Stimulated activated CD4-positive, alpha-beta T cell treated with anti-CD3 and anti-CD28 coated beads, Interleukin-12 subunit alpha, Interleukin-12 subunit beta, amount 100 ng/mL, for 48 hours (primary cell): ENCODE results near the gene SLIT3.

ENCODE experiments used
- DNase-seq, 3 donors: peaks; one replicate each; pipeline ENCODE4 v3.0.0-alpha.2; 2020; ENCODE audit warnings: low read depth in 2 of 3, low spot score in 1 of 3

Gene SLIT3

DNA sequence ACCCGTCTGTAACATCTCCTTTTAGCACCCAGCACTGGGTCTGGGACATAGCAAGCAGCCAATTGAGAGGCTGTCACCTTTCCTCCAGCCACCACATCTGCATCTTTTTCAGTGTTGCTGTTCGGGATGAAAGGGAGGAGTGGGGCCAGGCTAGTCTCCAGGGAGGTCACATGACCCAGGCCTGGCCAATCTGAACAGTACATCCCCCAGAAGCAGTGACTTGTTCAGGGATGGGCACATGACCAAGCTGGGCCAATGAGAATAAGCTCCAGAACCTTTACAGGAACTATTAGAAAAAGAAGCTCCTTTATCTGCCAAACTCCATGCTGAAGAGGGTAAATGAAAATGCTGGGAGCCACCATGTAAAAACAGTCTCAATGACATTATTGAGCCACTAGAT, 359.0 kb downstream of the SLIT3 start:
- no peak for DNase-seq

DNA sequence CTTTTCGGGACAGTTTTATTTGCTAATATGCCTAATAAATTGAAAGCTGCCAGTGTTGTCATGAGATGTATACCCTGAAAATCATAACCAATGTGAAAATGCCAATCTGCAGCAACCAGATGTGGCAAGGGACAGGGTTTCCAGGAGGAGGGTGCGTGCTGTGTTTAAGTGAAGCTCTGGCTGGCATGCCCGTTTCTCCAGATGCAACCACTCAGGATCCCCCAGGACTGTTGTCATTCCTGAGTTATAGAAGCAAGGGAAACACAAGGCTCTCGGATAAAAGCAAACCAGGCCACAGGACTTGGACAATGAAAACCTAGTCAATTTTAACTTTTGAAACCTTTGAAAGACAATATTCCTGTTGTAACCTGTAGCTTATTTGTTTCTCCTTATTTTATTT, 360.2 kb downstream of the SLIT3 start:
- no peak for DNase-seq

DNA sequence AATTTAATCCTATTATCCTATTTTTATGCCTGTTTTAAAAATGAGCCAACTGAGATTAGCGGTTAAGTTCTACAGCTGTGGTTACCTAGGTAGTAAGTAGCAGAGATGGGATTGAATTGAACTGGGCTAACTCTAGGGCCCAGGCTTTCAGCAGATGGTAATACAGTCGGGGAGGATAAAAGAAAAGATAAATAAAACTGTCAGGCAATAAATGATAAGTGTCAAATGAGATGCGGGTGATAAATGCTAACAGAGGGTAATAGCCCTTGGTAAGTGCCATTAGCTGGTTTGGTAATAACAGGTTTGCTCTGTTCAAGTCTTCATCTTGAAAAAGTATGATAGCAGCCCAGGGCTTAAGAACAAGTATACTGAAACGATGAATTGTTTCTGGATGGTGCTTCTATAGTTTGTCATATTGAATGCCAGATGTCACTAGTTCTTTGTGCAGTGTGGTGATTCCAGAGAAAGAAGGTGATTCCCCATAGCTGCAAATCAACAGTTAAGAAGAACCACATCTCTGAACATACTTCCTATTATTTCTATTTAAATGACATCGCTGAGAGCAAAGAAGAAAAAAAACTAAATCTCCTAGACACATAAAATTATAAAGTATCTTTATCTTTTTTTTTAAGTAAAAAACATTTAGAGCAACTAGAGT, 360.9 kb downstream of the SLIT3 start:
- no peak for DNase-seq

DNA sequence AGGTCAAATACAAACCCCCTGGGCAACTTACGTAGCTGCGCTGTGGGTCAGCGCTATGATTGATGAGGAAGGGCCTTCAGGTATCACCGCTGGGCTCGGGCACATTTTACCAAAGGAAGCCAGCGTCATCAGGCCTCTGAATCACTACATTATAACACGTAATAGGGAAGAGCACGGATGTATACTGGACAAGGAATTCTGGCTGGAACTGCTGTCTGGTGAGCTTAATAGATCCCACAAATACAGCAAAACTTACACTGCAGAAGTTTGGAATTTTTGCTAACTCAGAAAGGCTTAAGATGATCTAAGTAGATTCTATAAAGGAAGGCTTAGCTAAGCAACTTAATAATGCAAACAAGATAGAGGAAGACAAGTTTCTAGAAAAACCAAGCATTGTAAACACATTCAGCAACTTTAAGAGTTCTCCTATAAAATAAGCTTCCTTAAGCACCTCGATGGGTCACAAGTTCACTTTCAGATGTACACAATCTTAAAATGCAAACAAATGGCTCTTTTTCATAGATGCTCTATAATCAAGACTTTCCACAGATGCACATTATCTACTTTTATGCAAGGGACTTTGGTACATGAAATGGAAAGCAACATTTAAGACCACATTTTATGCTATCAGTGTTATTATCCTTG, 361.7 kb downstream of the SLIT3 start:
- no peak for DNase-seq

DNA sequence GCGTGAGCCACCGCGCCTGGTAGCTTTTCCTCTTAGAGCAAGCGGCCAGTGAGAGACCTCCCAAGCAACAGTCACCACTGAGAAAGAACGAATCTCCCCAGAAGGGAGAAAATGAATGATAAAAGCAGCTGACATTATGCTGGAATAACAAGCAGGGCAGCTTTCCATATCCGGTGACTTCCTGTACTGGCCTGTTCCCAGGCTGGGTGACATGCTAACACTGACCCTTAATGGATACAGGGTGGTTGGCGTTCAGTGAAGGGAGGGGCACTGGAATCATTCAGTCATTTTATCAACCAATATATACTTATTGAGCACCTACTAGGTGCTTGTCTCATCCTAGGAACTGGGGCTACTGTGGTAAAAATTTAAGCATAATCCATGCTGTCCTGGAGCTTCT, 364.4 kb downstream of the SLIT3 start:
- no peak for DNase-seq

DNA sequence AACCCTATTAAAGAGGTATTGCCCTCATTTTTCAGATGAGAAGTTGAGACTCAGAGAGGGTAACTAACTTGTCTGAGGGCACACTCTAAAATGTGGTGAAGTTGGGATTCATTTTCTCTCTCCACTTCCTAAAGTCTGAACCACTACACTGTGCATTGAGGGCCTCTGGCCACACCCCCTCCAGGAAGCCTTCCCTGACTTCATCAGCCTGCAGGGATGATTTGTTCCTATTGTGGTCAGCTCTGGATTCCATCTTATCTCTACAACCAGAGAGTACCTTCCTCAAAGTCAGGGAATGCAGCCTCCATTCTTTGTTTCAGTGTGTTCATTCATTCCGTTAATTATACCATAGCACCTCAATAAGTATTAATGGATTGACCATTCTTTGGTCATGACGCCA, 365.8 kb downstream of the SLIT3 start:
- DNase-seq, result no peak

DNA sequence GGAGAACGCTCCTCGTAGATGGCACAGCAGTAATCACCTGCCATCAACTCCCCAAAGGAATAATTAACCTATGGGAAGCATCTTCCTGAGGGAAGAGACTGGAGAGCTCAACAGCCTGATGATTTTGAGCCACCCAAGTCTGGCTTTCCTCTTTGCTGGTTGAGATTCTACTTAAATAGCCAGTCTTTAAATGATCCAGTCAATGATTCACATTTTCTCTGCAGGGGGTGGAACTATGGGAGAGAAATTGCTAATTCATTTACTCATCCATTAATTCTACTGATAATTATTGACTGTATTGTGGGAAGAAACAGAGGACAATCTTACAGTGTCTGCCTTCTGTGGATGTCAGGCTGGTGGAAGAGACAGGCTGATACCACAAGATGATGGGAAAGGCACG, 366.8 kb downstream of the SLIT3 start:
- DNase-seq, result no peak

DNA sequence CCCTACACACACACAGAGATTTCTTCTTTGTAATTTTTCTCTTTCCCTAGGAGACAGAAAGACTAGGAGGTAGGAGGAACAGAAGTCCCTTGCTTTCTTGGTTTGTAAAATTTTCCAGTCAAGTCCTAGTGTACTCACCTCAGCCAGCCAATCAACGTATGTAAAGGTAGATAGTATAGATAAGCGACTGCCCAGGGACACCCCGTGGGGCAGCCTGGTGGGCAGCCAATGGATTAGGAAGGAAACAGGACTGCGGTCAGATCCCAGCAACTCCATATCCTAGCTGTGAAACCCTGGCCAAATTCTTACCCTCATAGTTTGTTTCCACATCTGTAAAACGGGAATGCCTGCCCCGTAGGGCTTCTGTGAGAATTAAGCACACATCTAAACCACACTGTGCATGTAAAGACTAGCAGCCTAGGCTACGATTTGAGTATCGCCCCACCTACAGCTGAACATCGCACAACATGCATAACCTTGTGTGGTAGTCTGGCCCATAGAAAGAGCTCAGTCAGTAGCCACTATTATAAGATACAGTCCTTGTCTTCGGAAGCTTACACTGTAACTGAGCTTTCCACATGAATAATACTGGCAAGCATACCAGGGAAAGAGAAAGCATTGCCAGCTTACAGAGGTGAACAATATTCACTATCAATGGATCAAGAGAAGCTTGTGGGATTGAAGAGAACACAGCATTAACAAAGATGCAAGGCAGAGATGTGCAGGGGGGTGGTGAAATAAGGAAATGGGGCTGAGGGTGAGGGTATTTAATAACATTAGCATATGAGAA, 368.3 kb downstream of the SLIT3 start:
- no peak for DNase-seq

DNA sequence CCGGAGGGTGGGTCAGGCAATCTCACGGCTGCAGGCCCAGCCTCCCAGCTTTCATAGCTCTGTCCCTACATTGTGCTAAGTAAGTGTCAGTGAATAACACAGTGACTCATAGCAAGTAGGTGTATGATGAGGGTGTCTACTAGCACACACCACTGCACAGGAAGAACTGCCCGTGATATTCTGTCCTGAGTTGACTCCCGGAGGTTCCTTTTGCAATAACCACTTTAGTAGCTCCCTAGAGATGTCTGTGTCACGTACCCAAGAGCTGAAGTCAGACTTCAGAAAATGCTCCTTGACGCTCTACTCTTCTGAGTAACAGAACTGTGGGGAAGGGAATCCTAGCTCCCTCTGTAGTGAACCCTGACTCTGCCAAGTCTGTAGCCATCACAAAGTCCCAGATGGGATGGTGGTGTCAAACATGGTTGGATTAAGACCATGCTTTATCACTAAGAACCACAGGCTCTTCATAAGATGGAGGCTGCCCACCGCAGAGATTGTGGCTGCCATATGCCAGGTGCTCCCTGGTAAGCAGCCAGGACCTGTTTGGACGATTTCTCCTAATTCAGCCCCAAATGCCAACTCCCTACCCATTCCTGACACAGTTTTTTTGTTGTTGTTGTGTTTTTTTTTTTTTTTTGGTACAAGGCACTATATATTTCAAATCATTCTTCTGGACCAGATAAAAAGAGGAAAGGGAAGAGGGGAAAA, 369.1 kb downstream of the SLIT3 start:
- DNase-seq, result no peak

DNA sequence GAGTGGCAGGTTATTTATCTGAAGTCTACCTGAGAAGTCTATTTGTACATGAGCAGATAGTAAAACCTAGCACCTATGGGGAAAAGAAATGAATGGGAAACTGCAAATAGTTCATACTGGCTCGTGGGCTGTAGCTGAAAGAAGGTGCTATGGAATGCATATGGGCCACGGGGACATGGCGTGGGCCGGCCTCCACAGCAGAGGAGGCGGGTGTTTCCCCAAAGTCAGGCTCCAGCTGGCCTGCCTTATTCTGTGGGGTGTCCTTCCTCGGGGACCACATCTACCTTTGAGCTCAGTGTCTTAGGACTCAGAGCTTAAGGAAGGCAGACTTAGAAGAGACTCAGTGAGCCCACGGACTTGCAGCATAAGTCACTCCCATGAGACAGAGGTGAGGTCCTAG, 371.3 kb downstream of the SLIT3 start:
- no peak for DNase-seq

DNA sequence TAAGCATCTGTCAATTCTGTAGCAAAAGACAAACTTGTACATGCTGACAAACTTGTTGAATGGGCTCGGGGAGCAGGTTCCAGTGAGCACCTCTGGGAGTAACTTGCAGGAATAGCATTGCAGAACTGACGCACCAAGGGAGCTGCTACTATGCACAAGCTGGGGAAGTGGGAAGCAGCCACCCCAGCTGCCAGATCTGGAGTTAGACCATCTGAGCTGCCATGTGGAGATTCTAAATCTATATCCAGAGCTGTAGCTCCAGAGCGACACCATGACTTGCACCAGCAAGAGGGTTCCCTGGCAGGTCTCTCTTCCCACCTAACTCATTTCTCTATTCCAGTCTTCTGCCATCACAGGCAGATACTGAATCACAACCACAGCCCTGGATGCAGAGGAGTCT, 375.8 kb downstream of the SLIT3 start:
- DNase-seq, result no peak

DNA sequence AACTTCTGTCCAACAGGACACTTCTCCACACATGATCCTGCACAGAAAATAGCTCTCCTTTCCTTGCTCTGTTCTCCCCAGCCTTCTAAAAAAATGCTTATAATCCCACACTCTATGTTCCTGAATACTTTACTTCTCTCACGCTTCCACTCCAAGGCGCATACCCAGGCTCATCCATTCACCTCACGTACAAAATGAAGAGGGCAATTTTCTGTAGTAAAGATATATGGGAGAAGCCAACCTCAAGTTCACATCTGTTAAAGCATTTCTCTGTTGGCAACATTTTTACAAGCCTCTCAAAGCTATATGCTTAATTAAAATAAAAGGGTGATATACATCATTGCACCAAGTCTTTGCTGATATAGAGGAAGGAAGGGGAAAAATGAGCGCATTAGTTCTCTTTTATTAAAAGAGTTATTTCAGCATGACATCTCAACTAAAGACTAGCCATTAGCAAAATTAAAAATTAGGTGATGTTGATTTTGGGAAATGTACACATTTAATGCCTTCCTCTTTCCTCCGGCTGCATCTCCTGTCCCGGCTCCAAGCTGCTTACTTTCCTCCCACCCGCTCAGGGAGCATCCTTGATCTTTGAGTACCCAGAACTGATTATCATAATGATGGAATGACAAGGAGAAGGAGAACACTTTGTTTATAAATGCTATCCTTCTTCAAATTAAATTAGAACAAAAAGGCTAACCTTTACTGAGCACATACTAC, 379.6 kb downstream of the SLIT3 start:
- no peak for DNase-seq

DNA sequence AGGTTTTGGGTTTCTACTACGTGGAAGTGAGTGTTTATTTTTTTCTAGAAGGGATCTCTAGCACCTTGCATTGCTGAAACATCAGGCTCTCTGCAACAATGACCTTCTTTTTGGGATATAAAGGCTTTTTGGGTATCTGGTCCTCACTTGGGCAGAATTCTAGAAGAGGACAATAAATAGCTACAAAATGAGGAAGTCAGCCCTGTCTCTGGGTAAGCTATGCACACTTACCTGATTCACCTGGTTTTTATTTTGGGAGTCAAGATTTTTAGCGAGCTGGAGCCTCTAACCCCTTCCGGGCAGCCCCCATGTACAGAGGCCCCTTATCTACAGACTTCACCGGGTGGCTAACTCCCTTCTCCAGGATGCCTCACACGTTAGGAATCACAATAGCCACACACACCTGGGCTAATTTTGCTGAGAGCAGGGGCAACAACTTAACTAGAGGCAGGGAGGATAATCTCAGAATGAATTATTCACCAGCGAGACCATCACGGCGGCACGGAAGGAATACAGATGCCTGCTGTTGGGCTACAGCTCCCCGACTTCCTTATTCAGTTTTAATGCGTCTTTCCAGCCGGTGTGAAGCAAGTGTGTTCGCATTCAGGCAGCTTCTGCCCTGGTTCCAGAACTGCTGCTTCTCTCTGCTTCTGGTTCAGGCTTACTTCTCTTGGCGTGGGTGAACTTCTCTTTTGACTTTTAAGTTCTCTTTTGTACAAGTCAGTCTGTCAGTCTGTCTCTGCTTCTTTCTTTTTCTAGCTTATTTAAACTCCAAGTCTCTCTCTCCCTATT, 380.7 kb downstream of the SLIT3 start:
- no peak for DNase-seq

DNA sequence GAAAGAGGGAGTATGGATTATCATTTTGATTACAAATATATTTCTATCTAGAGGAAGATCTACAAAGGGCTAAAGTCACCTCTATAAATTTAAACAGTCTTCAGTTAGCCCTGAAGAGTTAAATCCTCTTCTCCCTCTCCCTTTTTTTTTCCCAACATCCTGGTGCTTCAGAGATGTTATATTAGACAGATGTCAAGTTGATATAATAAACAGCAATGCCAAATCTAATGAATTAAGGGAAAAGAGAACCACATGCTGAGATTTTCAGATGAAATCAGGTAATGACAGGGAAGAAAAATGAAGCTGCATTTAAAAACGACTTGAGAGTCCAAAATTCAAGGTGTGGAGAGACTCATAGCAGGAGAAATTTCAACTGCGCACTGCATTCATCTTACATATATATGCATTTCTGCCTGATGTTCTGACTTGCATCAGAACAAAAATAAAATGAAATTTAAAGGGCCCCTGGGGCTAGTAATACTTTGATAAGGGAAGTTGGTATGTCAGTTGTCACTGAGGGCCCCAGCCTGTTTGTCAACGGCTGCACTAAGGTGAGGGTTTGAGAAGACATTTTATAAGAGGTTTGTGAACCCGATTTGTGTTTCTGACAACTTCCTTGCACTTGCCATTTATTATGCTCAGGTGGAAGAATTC, 382.9 kb downstream of the SLIT3 start:
- DNase-seq, result no peak

DNA sequence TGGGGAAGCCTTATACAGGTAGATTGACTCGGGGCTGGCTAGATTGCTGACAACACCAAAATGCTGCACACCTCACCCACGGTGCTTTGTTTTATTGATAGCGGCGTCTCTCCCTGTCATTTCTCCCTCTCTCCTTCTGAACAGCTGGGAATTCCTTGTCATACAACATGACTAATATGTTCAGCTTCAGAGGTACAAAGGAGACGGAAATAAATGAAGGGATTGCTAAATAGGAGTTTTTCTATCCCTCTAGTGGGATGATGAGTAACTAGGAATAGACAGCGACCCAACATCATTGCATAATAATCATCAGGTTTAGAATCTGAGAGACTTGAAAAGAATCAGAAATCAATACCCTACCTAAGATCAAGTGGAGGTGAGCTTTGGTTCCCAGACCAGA, 384.1 kb downstream of the SLIT3 start:
- no peak for DNase-seq

DNA sequence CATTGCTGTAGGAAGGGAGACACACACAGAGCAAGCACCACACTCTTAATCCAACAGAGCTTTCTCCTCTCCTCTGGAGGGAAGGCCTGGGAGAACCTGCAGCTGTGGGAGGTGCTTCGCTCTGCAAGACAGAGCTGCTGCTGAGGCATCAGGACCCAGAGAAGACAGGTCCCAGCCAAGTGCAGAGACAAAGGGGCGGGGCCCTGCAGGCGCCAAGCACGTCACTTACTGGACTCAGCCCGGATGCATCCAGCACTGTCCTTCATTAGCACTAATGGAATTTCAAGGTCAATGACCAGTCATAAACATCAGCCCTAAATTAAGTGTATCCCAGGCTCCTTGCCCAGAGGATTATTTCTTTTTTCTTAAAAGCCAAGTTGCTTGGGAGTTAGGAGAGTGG, 384.7 kb downstream of the SLIT3 start:
- DNase-seq, result no peak

DNA sequence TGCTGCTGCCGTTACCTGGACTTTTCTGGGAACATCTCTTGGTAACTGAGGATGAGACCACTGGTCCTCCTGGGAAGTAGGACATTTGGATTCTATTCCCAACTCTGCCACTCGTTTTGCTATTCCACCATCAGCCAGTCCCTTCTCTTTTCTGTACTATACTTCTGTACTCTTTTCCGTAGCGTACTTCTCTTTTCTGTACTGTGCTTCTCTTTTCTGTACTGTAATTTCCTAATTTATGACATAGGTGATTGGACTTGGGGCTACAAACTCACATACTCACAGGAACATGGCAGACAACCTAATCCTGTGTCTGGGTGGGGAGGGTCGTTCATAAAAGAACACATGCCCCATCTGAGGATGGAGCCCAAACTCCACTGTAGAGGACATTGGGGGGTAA, 386.4 kb downstream of the SLIT3 start:
- DNase-seq, result no peak

DNA sequence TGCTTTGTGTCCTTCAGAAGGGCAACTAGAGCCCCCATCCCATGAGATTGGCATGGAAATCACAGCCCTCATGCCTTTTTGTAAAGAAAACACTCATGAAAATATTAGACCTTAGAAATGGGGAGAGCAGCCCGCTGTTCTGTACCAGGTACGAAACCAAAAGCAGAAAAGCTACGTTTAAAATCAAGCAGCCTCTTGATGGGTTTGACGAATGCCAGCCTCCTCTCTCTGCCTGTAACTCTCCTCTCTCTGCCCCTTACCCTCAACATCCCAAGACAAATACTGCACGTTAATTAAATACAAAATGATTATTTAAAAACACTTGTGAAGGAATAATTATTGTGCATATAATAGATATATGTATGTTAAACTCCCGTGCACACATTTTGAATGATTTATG, 390.1 kb downstream of the SLIT3 start:
- DNase-seq, result no peak

DNA sequence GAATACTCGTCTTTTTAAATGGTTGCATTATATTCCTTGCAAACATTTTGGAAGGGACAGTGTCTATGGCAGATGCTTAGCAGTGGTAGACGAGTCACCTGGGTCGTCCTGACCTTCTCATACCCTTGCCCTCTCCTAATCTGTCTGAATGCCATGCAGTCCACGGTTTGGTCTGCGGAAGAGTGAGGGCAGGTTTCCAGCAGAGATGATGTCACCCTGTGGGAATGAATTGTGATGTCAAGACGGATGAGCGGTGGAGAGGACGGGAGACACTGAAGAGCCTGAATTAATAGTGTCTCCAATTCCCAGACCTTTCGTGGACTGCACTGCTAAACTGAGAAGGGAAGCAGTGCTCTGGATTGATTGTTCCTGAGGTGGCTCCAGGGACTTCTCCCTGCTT, 392.7 kb downstream of the SLIT3 start:
- no peak for DNase-seq

DNA sequence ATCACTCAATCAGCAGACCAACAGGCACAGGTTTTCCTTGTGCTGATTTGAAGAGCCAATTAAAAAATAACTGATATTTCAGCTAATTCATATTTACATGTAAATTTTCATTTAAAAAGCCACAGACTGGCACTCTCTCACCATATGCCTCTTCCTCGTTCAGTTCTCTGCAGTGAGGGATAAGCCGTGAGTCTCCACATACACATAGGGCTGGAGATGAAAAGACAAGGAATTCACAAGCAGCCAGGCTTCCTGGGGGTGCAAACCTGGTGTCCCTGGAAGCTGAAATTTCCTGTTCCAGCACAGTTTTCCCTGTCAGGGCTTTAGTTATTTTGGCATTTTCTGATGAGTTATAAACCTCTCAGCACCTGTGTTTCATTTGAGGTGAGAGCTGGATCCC, 397.9 kb downstream of the SLIT3 start:
- no peak for DNase-seq
